H9 (cell line): ENCODE data around the gene SCFD2. TPM values are rescaled to one million over a fixed set of nuclear protein-coding genes. Genes with fewer than 3 reads are reported as not detected.

Experiments
- DNase-seq: peaks from one replicate; pipeline ENCODE4 v3.0.0-alpha.2; 2017
- H2AFZ ChIP-seq: one replicate; pipeline ENCODE4 v1.6.1; 2013; ENCODE audit warnings: mild to moderate bottlenecking, low read length, control low read depth, moderate library complexity
- H2AK5ac ChIP-seq: 2 replicates; pipeline ENCODE4 v1.6.1; 2013; ENCODE audit warnings: low read length, control low read depth, mixed read lengths; ENCODE audit not compliant: insufficient read length
- H2BK120ac ChIP-seq: one replicate; pipeline ENCODE4 v1.6.1; 2013; ENCODE audit warnings: low read depth, mild to moderate bottlenecking, low read length, control low read depth, inconsistent platforms; ENCODE audit not compliant: poor library complexity, severe bottlenecking
- H2BK12ac ChIP-seq: 2 replicates; pipeline ENCODE4 v1.6.1; 2013; ENCODE audit warnings: low read length, control low read depth, mixed read lengths, low read depth; ENCODE audit not compliant: insufficient read length
- H2BK15ac ChIP-seq: 2 replicates; pipeline ENCODE4 v1.6.1; 2013; ENCODE audit warnings: low read depth, low read length, control low read depth
- H2BK20ac ChIP-seq: one replicate; pipeline ENCODE4 v1.6.1; 2013; ENCODE audit warnings: low read depth, mild to moderate bottlenecking, low read length, control low read depth, inconsistent platforms; ENCODE audit not compliant: poor library complexity, severe bottlenecking
- H2BK5ac ChIP-seq: 2 replicates; pipeline ENCODE4 v1.6.1; 2013; ENCODE audit warnings: low read length, control low read depth, mixed read lengths; ENCODE audit not compliant: insufficient read length
- H3K14ac ChIP-seq: 2 replicates; pipeline ENCODE4 v1.6.1; 2013; ENCODE audit warnings: low read length, control low read depth; ENCODE audit not compliant: insufficient read depth
- H3K18ac ChIP-seq: 2 replicates; pipeline ENCODE4 v1.6.1; 2013; ENCODE audit warnings: low read depth, mild to moderate bottlenecking, mixed read lengths, low read length, control low read depth; ENCODE audit not compliant: insufficient read length
- H3K23ac ChIP-seq: 2 replicates; pipeline ENCODE4 v1.6.1; 2013; ENCODE audit warnings: low read length, control low read depth, mixed read lengths, low read depth; ENCODE audit not compliant: insufficient read length
- H3K23me2 ChIP-seq: 2 replicates; pipeline ENCODE4 v1.6.1; 2013; ENCODE audit warnings: low read depth, mild to moderate bottlenecking, mixed read lengths, low read length, control low read depth; ENCODE audit not compliant: insufficient read length, poor library complexity, severe bottlenecking
- H3K27ac ChIP-seq: 2 replicates; pipeline ENCODE4 v1.5.1; 2013; ENCODE audit warnings: low read length, control low read depth, mixed read lengths, low read depth; ENCODE audit not compliant: insufficient read length
- H3K27me3 ChIP-seq: 2 replicates; pipeline ENCODE4 v1.6.1; 2013; ENCODE audit warnings: low read length, control low read depth, inconsistent platforms; ENCODE audit not compliant: insufficient read depth
- H3K4ac ChIP-seq: 2 replicates; pipeline ENCODE4 v1.6.1; 2013; ENCODE audit warnings: low read depth, mild to moderate bottlenecking, control low read depth, inconsistent platforms, low read length, moderate library complexity
- H3K4me1 ChIP-seq: 2 replicates; pipeline ENCODE4 v1.6.1; 2013; ENCODE audit warnings: low read length, control low read depth, inconsistent platforms; ENCODE audit not compliant: insufficient read depth
- H3K4me2 ChIP-seq: 2 replicates; pipeline ENCODE4 v1.6.1; 2013; ENCODE audit warnings: low read length, control low read depth, mixed read lengths; ENCODE audit not compliant: insufficient read length, insufficient read depth
- H3K56ac ChIP-seq: 2 replicates; pipeline ENCODE4 v1.6.1; 2013; ENCODE audit warnings: low read depth, mild to moderate bottlenecking, mixed read lengths, low read length, control low read depth; ENCODE audit not compliant: insufficient read length
- H3K79me1 ChIP-seq: 2 replicates; pipeline ENCODE4 v1.6.1; 2013; ENCODE audit warnings: low read depth, mild to moderate bottlenecking, moderate library complexity, low read length, control low read depth, inconsistent platforms; ENCODE audit not compliant: insufficient read depth, poor library complexity, severe bottlenecking
- H3K79me2 ChIP-seq: 2 replicates; pipeline ENCODE4 v1.6.1; 2013; ENCODE audit warnings: low read length, control low read depth, inconsistent platforms; ENCODE audit not compliant: insufficient read depth
- H3K9ac ChIP-seq: 2 replicates; pipeline ENCODE4 v1.6.1; 2013; ENCODE audit warnings: low read length, control low read depth, mixed read lengths; ENCODE audit not compliant: insufficient read length; ENCODE audit errors: extremely low read depth
- H3K9me3 ChIP-seq: one replicate; pipeline ENCODE4 v1.6.1; 2013; ENCODE audit warnings: low read depth, low read length, inconsistent platforms; ENCODE audit not compliant: control insufficient read depth
- H3T11ph ChIP-seq: one replicate; pipeline ENCODE4 v1.6.1; 2013; ENCODE audit warnings: mild to moderate bottlenecking, low read length, control low read depth, inconsistent platforms
- H4K20me1 ChIP-seq: one replicate; pipeline ENCODE4 v1.6.1; 2013; ENCODE audit not compliant: control insufficient read depth, insufficient read length, insufficient read depth
- H4K5ac ChIP-seq: 2 replicates; pipeline ENCODE4 v1.6.1; 2013; ENCODE audit warnings: low read depth, mild to moderate bottlenecking, mixed read lengths, low read length, control low read depth; ENCODE audit not compliant: insufficient read length
- H4K8ac ChIP-seq: replicated peaks from 2 replicates; pipeline ENCODE4 v1.6.1; 2013; ENCODE audit warnings: low read length, control low read depth, mixed read lengths, low read depth; ENCODE audit not compliant: insufficient read length
- H4K91ac ChIP-seq: 2 replicates; pipeline ENCODE4 v1.6.1; 2013; ENCODE audit warnings: low read depth, mild to moderate bottlenecking, moderate library complexity, mixed read lengths, low read length, control low read depth; ENCODE audit not compliant: insufficient read length
- H3K27ac Mint-ChIP-seq, 3 experiments: 2 replicates in 2 of 3; 3 replicates in 1 of 3; pipeline ENCODE4 v1.8.0; 2020 to 2021; ENCODE audit warnings: mixed read lengths in 3 of 3, mild to moderate bottlenecking in 1 of 3, moderate library complexity in 1 of 3
- H3K27me3 Mint-ChIP-seq: 2 replicates; pipeline ENCODE4 v1.8.0; 2021; ENCODE audit warnings: low read depth, mild to moderate bottlenecking, moderate library complexity, mixed read lengths
- H3K36me3 Mint-ChIP-seq, 3 experiments: 2 replicates in 2 of 3; 3 replicates in 1 of 3; pipeline ENCODE4 v1.8.0; 2020 to 2021; ENCODE audit warnings: low read depth in 3 of 3, mixed read lengths in 3 of 3; ENCODE audit not compliant: insufficient read depth in 1 of 3
- H3K4me1 Mint-ChIP-seq, 2 experiments: 2 replicates each; pipeline ENCODE4 v1.8.0; 2020; ENCODE audit warnings: mixed read lengths in 2 of 2
- H3K4me3 Mint-ChIP-seq, 2 experiments: 2 replicates in 1 of 2; 3 replicates in 1 of 2; pipeline ENCODE4 v1.8.0; 2020 to 2021; ENCODE audit warnings: mild to moderate bottlenecking in 2 of 2, mixed read lengths in 2 of 2, moderate library complexity in 1 of 2
- H3K9me3 Mint-ChIP-seq, 2 experiments: 2 replicates in 1 of 2; 3 replicates in 1 of 2; pipeline ENCODE4 v1.8.0; 2020; ENCODE audit warnings: mild to moderate bottlenecking in 2 of 2, mixed read lengths in 2 of 2, moderate library complexity in 1 of 2
- CTCF ChIP-seq: fragments of 200-600 bp; sonication (generic); conservative IDR thresholded peaks from 3 replicates; pipeline ENCODE4 v1.8.0; 2021; ENCODE audit warnings: antibody characterized with exemption, mild to moderate bottlenecking
- WGBS: extraction: QIAGEN DNeasy Blood & Tissue Kit; methylation state at CpG from one replicate; pipeline ENCODE4 v1.1.7; 2013; ENCODE audit warnings: missing lambda C conversion rate, low lambda C conversion rate, mixed read lengths; ENCODE audit not compliant: insufficient read length; ENCODE audit errors: extremely low coverage; 5-methylcytosine and 5-hydroxymethylcytosine counted together
- total RNA-seq: library from RNA; stranded (reverse); gene quantifications from 2 replicates; pipeline ENCODE4 v1.2.1, GENCODE V29; 2021

The SCFD2 gene
- total RNA-seq, 1 experiment from 2014 or later = 10.1 TPM

DNA sequence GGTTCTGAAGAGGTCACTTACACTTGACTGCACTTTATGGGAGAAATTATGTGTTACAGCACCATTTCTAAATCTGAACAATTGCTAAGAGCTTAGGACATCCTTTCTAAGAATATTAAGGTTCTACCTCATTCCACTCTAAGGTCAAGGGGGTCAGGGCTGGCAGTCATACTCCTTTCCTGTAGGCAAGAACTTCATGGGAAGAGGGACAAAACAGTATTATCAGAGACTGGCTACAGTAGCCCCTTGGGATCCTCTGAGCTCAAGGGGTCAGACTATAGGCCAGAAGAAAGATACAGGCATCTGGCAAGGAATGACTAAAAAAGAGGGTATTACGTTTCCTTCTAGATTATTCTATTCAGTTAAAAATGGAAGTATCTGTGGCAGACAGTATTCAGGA, 388.6 kb downstream of the SCFD2 start:
- no peak overlapping the region for H3K23ac ChIP-seq
- H3T11ph ChIP-seq = no peak overlapping the region
- H3K27me3 ChIP-seq = no peaks in the 10 kb centered on the region
- H3K79me2 ChIP-seq = no peaks in the 10 kb centered on the region
- no peak overlapping the region for H2AFZ ChIP-seq
- H3K9ac ChIP-seq = no peak overlapping the region
- H3K4ac ChIP-seq = no peak overlapping the region
- no CpG with 5 or more reads among the region's 1 CpG for WGBS
- no peak overlapping the region for H2AK5ac ChIP-seq
- H2BK120ac ChIP-seq = no peak overlapping the region
- H3K4me1 ChIP-seq = no peaks in the 10 kb centered on the region
- Mint-ChIP-seq H3K36me3 (no peaks in the 10 kb centered on the region; a peak in 3 of 7 replicates), H3K4me3 (no peak overlapping the region), H3K27ac (no peak overlapping the region), H3K27me3 (no peaks in the 10 kb centered on the region), H3K4me1 (peaks cover 5 to 10% of the 10 kb centered on the region in 2 experiments; a peak in 3 of 4 replicates), H3K9me3 (peaks cover 4 to 7% of the 10 kb centered on the region in 2 experiments; a peak in 3 of 5 replicates)
- no peaks in the 10 kb centered on the region for H4K20me1 ChIP-seq
- no peak overlapping the region for H2BK20ac ChIP-seq
- H2BK5ac ChIP-seq = no peak overlapping the region
- no peak overlapping the region for H2BK15ac ChIP-seq
- no peaks in the 10 kb centered on the region for H3K79me1 ChIP-seq
- H4K5ac ChIP-seq = no peak overlapping the region
- no peak overlapping the region for H4K91ac ChIP-seq
- DNase-seq = no peak
- no peak overlapping the region for H2BK12ac ChIP-seq
- no peak overlapping the region for H3K14ac ChIP-seq
- H4K8ac ChIP-seq = no peak overlapping the region
- no peaks in the 10 kb centered on the region for H3K23me2 ChIP-seq
- TF ChIP-seq CTCF = no peak
- no peak overlapping the region for H3K18ac ChIP-seq
- no peaks in the 10 kb centered on the region for H3K9me3 ChIP-seq
- no peak overlapping the region for H3K56ac ChIP-seq
- no peak overlapping the region for H3K27ac ChIP-seq
- H3K4me2 ChIP-seq = no peak overlapping the region
